GM10266 (cell line): ENCODE measurements around the gene RNASEH2C.
"Not testable (repeated sequence)": the region's sequence is repeated elsewhere in the genome, so short reads cannot be mapped to it uniquely, and the experiment has no call there.

Source experiments
- DNase-seq: peaks from one replicate; pipeline ENCODE4 v3.0.0; 2012; ENCODE audit errors: extremely low spot score
- TF ChIP-seq, protein P1 (sequence below): IDR thresholded peaks from 2 replicates; pipeline ENCODE4 v1.5.1; 2012; ENCODE audit warnings: mild to moderate bottlenecking, low read depth; ENCODE audit not compliant: control insufficient read depth, insufficient read depth; ENCODE audit errors: missing control alignments

The RNASEH2C gene

DNA sequence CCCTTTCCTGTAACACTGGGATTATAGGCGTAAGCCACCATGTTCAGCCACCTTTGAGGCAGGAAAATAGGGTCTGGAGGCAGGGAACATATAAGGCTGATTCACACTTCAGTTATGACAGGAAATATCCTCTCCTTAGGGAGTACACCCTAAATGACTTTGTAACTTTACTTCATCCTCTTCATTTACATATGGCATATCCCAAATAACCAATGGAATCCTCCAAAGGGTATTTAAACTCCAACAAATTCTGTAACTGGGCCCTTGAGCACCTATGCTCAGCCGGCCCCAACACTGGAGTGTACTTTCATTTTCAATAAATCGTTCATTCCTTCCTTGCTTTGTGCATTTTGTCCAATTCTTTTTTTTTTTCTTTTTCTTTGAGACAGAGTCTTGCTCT is 10.2 kb downstream of the RNASEH2C start:
- TF ChIP-seq, protein P1, sequence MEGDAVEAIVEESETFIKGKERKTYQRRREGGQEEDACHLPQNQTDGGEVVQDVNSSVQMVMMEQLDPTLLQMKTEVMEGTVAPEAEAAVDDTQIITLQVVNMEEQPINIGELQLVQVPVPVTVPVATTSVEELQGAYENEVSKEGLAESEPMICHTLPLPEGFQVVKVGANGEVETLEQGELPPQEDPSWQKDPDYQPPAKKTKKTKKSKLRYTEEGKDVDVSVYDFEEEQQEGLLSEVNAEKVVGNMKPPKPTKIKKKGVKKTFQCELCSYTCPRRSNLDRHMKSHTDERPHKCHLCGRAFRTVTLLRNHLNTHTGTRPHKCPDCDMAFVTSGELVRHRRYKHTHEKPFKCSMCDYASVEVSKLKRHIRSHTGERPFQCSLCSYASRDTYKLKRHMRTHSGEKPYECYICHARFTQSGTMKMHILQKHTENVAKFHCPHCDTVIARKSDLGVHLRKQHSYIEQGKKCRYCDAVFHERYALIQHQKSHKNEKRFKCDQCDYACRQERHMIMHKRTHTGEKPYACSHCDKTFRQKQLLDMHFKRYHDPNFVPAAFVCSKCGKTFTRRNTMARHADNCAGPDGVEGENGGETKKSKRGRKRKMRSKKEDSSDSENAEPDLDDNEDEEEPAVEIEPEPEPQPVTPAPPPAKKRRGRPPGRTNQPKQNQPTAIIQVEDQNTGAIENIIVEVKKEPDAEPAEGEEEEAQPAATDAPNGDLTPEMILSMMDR: no peak

DNA sequence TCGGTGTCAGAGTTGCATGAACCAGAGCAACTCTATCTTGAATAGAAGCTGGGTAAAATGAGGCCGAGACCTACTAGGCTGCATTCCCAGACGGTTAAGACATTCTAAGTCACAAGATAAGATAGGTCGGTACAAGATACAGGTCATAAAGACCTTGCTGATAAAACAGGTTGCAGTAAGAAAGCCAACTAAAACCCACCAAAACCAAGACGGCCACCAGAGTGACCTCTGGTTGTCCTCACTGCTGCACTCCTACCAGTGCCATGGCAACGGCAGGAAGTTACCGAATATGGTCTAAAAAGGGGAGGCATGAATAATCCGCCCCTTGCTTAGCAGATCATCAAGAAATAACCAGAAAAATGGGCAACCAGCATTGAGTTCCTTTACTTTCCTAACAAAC is 10.9 kb downstream of the RNASEH2C start:
- TF ChIP-seq, protein P1: no peak
- no peak for DNase-seq

More for the DNA sequence above, 10.2 kb downstream of the RNASEH2C start:
- no peak for DNase-seq

DNA sequence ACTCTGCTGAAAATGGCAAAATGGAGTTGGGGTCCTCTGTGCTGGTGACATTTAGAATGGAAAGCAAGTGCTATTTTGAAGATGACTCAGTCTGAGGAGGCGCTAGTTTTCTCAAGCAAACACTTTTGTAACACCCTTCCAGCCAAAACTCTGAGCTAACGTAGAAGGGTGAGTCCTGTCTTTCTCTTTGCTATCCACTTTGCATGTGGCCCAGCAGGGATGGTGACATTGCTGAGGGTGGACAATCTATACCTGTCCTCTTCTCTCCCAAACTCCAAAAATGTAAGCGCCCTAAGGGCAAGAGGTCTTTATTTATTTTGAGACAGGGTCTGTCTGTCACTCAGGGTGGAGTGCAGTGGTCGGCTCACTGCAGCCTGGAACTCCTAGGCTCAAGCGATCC is 12.1 kb downstream of the RNASEH2C start:
- TF ChIP-seq, protein P1: no peak
- no peak for DNase-seq

DNA sequence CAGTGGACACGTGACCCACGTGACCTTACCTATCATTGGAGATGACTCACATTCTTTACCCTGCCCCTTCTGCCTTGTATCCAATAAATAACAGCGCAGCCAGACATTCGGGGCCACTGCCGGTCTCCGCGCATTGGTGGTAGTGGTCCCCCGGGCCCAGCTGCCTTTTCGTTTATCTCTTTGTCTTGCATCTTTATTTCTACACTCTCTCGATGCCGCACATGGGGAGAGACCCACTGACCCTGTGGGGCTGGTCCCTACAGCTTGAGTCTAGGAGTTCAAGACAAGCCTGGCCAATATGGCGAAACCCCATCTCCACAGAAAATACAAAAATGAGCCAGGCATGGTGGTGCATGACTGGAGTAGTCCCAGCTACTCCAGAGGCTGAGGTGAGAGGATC is 13.6 kb downstream of the RNASEH2C start:
- not testable (repeated sequence) for DNase-seq

DNA sequence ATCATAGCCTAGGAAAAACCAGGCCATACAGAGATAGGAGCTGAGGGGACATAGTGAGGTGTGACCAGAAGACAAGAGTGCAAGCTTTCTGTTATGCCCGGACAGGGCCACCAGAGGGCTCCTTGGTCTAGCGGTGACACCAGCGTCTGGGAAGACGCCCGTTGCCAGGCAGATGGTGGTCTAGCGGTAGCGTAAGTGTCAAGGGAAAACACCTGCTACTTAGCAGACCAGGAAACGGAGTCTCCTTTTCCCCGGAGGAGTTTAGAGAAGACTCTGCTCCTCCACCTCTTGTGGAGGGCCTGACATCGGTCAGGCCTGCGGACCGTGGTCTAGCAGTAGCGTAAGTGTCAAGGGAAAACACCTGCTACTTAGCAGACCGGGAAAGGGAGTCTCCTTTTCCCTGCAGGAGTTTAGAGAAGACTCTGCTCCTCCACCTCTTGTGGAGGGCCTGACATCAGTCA is 14.3 kb downstream of the RNASEH2C start:
- TF ChIP-seq, protein P1: peak; percentile 59
- not testable (repeated sequence) for DNase-seq

DNA sequence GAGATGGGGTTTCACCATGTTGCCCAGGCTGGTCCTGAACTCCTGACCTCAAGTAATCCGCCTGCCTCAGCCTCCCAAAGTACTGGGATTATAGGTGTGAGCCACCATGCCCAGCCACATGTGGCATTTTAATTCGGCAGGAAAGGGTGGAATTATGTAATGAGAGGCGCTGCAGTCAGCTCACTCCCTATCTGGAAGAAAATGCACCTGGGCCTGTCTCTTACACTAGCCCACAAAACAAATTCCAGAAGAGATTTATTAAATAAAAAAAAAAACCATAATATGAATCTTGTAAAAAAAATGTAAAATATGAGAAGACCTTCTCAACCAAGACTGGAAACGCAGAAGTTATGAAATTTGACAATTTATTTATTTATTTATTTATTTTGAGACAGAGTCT is 16.8 kb downstream of the RNASEH2C start:
- no peak for DNase-seq
- TF ChIP-seq, protein P1: no peak

DNA sequence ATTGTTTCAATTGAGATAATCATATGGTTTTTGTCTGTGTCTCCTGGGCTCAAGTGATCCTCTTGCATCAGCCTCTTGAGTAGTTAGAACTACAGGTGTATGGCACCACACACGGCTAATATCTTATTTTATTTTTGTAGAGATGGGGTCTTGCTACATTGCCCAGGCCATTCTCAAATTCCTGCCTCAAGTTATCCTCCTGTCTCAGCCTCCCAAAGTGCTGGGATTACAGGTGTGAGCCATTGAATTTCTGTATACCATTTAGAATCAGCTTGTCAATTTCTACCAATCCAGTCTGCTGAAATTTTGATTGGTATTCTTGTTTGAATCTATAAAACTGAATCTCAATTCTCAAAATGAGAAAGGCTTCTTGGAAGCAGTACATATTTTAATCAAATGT is 18.9 kb downstream of the RNASEH2C start:
- TF ChIP-seq, protein P1: no peak
- no peak for DNase-seq

DNA sequence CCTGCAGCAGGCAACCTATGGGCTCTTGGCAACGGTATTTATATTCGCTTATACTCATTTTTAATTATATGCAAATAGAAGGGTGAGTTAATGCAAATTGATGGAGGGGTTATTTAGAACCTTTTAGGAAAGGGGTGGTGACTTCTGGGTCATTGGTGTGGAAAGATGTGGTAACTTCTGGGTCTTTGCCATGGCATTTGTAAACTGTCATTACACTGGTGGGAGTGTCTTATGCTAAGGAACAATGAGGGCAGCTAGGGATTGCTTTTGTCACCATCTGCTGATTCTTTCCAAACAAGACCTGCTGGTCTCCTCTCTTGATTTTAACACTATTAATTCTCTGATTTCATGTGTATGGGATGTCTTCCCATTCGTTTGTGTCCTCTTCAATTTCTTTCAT is 20.2 kb downstream of the RNASEH2C start:
- TF ChIP-seq, protein P1: no peak
- no peak for DNase-seq
